ENCODE data around the gene PAK5. TPM values are rescaled to one million over a fixed set of nuclear protein-coding genes. Genes with fewer than 3 reads are reported as not detected.
A peak's percentile ranks its signal among the peaks of the same experiment; 100 is the strongest.

Gene PAK5
- total and polyA plus RNA-seq, 12 donors, result 0.04 TPM; not detected in 11

DNA sequence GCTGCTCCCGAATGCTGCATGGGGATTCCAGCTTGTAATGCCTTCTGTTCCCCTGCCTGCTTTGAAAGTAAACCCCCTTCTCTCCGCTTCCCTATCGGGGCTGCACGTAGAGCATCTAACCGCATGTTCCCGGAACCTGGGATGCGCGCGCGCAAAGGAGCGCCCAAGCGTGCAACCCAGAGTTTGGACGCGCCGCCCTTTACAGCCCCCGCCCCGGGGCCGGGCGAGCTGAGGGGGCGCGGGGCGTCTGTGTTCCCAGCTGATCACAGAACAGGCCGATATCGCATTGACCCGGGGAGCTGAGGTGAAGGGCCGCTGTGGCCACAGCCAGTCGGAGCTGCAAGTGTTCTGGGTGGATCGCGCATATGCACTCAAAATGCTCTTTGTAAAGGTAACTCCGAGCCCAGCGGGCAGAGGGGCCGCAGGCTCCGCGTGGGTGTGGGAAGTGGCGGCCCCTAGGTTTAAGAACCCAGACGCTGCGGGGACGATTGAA, 323.1 kb downstream of the PAK5 start:
- no peaks in the 10 kb centered on the region for H3K9me3 ChIP-seq
- H3K36me3 ChIP-seq, result no peaks in the 10 kb centered on the region
- intact Hi-C loops (cut with DNase I), result no loop called here
- H3K27me3 ChIP-seq, result peaks cover 6 to 99% (median 90%) of the 10 kb centered on the region in 7 donors
- peak overlapping the region in 8 of 10 donors; percentile 18 to 40 (median 38) for H3K4me3 ChIP-seq
- TF ChIP-seq, protein P1, sequence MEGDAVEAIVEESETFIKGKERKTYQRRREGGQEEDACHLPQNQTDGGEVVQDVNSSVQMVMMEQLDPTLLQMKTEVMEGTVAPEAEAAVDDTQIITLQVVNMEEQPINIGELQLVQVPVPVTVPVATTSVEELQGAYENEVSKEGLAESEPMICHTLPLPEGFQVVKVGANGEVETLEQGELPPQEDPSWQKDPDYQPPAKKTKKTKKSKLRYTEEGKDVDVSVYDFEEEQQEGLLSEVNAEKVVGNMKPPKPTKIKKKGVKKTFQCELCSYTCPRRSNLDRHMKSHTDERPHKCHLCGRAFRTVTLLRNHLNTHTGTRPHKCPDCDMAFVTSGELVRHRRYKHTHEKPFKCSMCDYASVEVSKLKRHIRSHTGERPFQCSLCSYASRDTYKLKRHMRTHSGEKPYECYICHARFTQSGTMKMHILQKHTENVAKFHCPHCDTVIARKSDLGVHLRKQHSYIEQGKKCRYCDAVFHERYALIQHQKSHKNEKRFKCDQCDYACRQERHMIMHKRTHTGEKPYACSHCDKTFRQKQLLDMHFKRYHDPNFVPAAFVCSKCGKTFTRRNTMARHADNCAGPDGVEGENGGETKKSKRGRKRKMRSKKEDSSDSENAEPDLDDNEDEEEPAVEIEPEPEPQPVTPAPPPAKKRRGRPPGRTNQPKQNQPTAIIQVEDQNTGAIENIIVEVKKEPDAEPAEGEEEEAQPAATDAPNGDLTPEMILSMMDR (IDR thresholded peaks at IDR 0.05), result no peak
- DNase-seq (no peak), ATAC-seq (no peak)
- H3K4me1 ChIP-seq, result peaks cover 0 to 30% (median 25%) of the 10 kb centered on the region in 9 donors
- 2% methylated on average over 38 of the region's 38 CpGs for WGBS, 2 donors
- H3K27ac ChIP-seq, result no peak overlapping the region

GRCh38 chr20:9515214-9515585, 323.7 kb downstream of the PAK5 start:
- H3K4me3 ChIP-seq, result peak overlapping the region in 6 of 10 donors; percentile 29 to 42 (median 38)
- TF ChIP-seq, protein P1 (IDR thresholded peaks at IDR 0.05), result no peak
- no peaks in the 10 kb centered on the region for H3K36me3 ChIP-seq
- no peak overlapping the region for H3K27ac ChIP-seq
- H3K9me3 ChIP-seq, result no peaks in the 10 kb centered on the region
- DNase-seq (no peak), ATAC-seq (peak in 1 of 8 donors; percentile 61)
- 4 to 5% methylated on average over 13 of the region's 13 CpGs for WGBS, 2 donors
- intact Hi-C loops (cut with DNase I), result no loop called here
- H3K27me3 ChIP-seq, result peaks cover 6 to 99% (median 91%) of the 10 kb centered on the region in 7 donors
- peaks cover 0 to 30% (median 25%) of the 10 kb centered on the region in 9 donors for H3K4me1 ChIP-seq

DNA sequence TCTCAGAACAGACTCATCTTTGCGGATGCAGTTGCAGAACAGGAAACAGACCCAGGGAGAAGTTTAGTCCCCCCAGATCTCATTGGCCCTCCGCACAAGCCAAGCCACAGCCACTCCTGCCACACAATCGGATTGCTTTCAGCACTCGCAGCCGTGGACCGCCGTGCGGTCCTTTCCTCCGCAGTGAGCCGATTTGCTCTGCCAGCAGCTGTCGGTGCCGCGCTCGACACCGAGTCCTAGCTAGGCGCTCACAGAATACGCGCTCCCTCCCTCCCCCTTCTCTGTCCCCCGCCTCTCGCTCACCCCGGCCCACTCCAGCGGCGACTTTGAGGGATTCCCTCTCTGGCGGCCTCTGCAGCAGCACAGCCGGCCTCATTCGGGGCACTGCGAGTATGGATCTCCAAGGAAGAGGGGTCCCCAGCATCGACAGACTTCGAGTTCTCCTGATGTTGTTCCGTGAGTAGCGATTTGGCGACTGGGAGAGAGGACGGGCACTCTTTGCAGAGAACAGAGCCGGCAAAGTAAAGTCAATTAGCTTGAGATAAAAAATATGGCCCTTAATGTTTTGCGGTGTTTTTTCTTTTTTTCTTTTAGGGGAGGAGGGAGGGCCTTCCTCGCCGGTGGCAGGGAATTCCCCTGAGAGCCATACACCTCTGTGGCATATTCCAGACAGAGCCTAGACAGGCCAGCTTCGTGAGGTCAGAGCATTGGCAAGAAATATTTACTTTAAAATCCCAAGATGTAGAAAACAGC, 324.2 kb downstream of the PAK5 start, which contains the start of gene LAMP5:
Gene LAMP5 (plus strand): TSS at position 130 of the 753 bp plus-strand sequence. CDS start 263 bp downstream, at position 393.
- H3K9me3 ChIP-seq, result no peaks in the 10 kb centered on the region
- H3K27me3 ChIP-seq, result peaks cover 6 to 99% (median 91%) of the 10 kb centered on the region in 7 donors
- ATAC-seq (peak in 7 of 8 donors; percentile 36 to 80 (median 69)), DNase-seq (peak in 1 of 2 donors; percentile 12)
- intact Hi-C loops (cut with DNase I), result no loop called here
- H3K36me3 ChIP-seq, result no peaks in the 10 kb centered on the region
- 1 to 2% methylated on average over 38 of the region's 38 CpGs for WGBS, 2 donors
- peak within 1 kb of the TSS in 7 of 10 donors; percentile 11 to 42 (median 38) for H3K4me3 ChIP-seq
- H3K4me1 ChIP-seq, result peaks cover 0 to 30% (median 25%) of the 10 kb centered on the region in 9 donors
- H3K27ac ChIP-seq, result no peak within 1 kb of the TSS
- TF ChIP-seq, protein P1 (IDR thresholded peaks at IDR 0.05), result no peak

- TF ChIP-seq, protein P1 (IDR thresholded peaks at IDR 0.05), result no peak
- intact Hi-C loops (cut with DNase I), result no loop called here
- H3K4me3 ChIP-seq, result no peak overlapping the region
- ATAC-seq, result no peak
- H3K4me1 ChIP-seq, result peaks cover 0 to 30% (median 25%) of the 10 kb centered on the region in 9 donors
- H3K27me3 ChIP-seq, result peaks cover 6 to 99% (median 91%) of the 10 kb centered on the region in 7 donors
- no peaks in the 10 kb centered on the region for H3K36me3 ChIP-seq
- no peak for DNase-seq
- H3K27ac ChIP-seq, result no peak overlapping the region
- 4 to 6% methylated on average over 9 of the region's 9 CpGs for WGBS, 2 donors
- no peaks in the 10 kb centered on the region for H3K9me3 ChIP-seq
These were observed 324.8 kb downstream of the PAK5 start for GRCh38 chr20:9514072-9514460.
